ENCODE measurements around the gene SCAPER.
A peak's percentile ranks its signal among the peaks of the same experiment; 100 is the strongest.

Gene SCAPER

GRCh38 chr15:76391847-76392246 is 513.3 kb downstream of the SCAPER start:
- no peak for DNase-seq

DNA sequence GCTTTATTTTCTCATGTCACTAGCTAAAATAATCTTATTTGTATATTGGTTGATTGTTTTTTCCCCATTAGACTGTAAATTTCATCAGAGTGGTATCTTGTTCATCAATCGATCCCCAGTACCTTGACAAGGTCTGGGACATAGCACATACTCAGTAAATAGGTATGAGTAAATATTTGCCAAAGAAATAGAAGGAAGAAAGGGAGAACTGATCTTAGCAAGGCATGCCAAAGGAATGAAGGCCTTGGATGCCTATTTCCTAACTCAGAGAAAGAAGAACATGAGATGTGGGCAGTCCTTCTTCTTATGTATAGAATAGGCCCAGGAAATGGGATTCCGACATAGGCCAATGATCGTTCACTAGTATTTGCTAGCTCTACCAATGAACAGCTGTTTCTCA is 513.8 kb downstream of the SCAPER start:
- DNase-seq, result no peak

DNA sequence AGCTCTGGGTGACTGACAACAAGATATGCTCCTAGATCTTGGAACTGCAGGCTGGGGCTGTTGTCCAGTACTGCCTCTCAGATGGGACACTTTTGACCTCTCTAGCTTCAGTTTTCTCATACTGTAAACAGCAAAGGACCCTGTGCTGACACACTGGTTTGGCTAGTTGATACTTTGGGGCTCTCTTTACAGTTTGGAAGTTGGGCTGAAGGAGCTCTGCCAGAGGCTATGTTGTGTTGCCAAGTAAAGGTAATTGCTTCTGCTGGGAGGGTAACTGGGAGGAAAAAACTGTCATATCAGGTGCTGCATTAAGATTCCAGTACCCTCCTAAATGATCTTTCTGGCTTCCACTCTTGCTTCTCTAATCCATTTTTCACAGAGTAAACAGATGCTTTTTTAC is 514.6 kb downstream of the SCAPER start:
- no peak for DNase-seq

GRCh38 chr15:76386926-76387325 is 518.2 kb downstream of the SCAPER start:
- DNase-seq, result no peak

GRCh38 chr15:76386178-76386577 is 519.0 kb downstream of the SCAPER start:
- no peak for DNase-seq

DNA sequence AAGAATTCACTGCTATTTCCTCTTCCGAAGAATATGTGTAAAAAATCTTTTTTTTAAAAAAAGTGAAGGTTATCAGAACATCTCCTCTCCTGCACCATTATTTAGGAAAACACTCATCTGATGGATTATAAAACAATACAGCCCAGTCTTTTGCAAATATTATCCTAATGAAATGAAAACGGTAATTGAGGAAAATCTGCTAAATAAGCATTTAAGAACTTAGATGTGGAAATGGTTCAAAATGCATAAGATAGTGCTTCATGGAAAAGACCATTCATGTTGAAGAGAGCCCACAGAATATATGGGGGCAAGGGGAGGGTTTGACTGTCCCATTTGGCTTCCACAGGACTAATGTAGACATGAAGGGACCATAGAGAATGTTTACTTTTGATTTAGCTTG is 520.7 kb downstream of the SCAPER start:
- DNase-seq, result no peak

GRCh38 chr15:76382987-76383728 is 522.0 kb downstream of the SCAPER start:
- DNase-seq, result no peak

GRCh38 chr15:76381366-76381765 is 523.8 kb downstream of the SCAPER start:
- no peak for DNase-seq

DNA sequence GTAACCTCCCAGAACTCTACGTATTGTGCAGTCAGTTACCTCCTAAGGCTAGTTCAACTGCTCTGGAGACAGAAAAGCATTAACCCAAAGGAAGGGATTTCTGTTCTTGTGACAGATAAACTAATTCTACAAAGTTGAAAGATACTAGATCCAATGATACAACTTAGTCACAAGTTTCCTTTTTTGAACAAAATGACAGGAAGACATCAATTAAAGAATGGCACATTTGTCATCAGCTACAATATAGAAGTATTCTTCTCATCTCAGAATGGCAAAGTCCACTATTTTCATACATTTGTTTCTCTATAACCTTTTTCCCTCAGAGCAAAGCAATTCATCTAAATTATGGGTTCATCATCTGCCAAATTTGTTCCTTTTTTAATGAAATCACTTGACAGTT is 524.9 kb downstream of the SCAPER start:
- DNase-seq, result no peak

DNA sequence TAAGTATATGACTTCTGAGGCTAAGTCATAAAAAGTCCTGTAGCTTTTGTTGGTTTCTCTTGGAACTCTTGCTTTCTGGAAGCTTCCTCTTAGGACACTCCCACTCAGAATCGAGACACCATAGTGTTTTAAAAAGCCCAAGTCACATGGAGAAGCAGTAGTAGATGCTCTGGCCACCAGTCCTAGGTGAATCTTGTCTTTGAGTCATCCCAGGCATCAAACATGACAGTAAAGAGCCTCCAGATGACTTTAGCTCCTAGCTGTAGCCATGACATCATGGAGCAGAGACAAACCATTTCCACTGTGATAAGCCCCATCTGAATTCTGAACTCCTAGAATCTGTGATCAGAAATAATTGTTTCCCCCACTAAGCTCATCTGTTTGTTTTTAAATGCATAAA is 526.4 kb downstream of the SCAPER start:
- no peak for DNase-seq

GRCh38 chr15:76377751-76378150 is 527.4 kb downstream of the SCAPER start:
- no peak for DNase-seq

GRCh38 chr15:76377217-76377616 is 527.9 kb downstream of the SCAPER start:
- no peak for DNase-seq

- DNase-seq, result no peak
Measured at GRCh38 chr15:76376816-76377215, 528.3 kb downstream of the SCAPER start.

- DNase-seq, result no peak
Measured at GRCh38 chr15:76376029-76376428, 529.1 kb downstream of the SCAPER start.

GRCh38 chr15:76368122-76368621 is 537.0 kb downstream of the SCAPER start:
- DNase-seq, result peak in 1 of 2 experiments; percentile 25

- DNase-seq, result no peak
Measured at GRCh38 chr15:76366714-76367113, 538.4 kb downstream of the SCAPER start.

GRCh38 chr15:76363251-76363650 is 541.9 kb downstream of the SCAPER start:
- peak in 1 of 2 experiments; percentile 2 for DNase-seq

GRCh38 chr15:76360416-76360815 is 544.7 kb downstream of the SCAPER start:
- peak in 1 of 2 experiments; percentile 23 for DNase-seq

DNA sequence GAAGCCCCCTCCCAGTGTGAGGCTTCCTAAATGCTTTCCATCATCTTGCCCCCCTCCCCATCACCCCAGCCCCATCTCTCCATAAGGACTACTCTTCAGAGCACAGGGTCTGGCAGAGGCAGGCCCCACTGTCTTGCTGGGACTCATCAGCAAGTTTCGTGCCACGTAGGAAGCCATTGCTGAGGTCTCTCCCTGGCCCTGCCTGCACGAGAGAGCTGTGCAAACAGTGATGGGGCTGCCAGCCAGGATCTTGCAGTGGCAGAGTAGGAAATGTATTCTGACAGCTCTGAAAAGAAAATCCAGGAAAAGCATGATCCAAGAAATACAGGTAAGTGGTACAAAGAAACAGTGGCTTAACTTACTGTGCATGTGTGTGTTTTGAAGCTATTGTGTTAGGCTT is 546.0 kb downstream of the SCAPER start:
- peak in 1 of 2 experiments; percentile 26 for DNase-seq

- DNase-seq, result no peak
Measured at GRCh38 chr15:76358453-76358852, 546.7 kb downstream of the SCAPER start.

- DNase-seq, result no peak
Measured at GRCh38 chr15:76354823-76355440, 550.2 kb downstream of the SCAPER start.

DNA sequence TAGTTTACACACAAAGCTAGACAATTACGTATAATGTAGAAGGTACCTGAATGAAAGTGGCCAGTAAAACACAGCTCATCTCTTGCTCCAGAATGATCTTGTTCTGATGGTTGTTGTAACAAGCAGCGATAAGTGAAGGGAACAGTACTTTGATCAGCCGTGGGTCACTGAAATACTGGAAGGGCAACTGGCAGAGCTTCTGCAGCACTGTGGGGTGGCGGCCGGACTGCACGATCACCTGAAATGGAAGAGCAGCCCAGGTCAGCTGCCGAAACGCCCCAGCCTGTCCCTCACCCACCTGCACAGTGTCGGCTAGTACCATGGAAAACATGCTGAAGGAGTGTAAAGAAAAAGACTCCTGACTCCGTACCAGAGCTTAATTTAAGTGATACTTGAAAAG is 551.2 kb downstream of the SCAPER start:
- no peak for DNase-seq

DNA sequence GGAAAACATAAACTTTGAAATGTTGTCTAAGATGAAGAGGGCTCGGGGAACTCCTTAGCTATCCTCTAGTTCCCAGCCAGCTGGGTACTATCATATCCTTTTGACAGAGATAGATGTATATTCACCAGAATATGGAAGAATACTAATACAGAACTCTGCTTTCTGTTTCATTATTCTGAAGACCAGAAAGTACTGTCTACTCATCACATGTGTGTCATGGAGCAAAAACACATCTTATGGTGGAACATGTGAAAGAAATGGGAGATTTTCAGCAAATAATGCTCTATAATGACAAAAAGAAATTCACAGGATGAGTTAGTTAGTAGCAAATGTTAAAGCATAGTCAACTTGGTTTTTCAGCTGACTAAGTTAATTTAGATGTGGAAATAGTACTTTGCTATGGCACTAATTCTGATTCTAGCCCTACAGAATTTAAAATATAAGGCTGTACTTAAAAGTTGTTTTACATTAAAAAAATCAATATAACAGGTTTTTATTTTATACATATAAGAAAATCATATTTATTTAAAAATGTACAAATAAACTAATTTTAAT is 552.0 kb downstream of the SCAPER start:
- no peak for DNase-seq

Measured in NCI-H446 (cell line).